ENCODE results near the gene SLC4A3. TPM values are rescaled to one million over a fixed set of nuclear protein-coding genes. Genes with fewer than 3 reads are reported as not detected.

The SLC4A3 gene
- total RNA-seq, 1 experiment from 2014 or later: 11.6 TPM

GRCh38 chr2:219622472-219622871 is 5.0 kb upstream of the SLC4A3 start:
- H3K9me3 ChIP-seq (ENCODE audit: low read length): no peaks in the 10 kb centered on the region
- no peak overlapping the region for H2AFZ ChIP-seq (ENCODE audit: low read length)
- DNase-seq: no peak
- H3K9me2 ChIP-seq (replicated peaks; ENCODE audit: low read length): no peaks in the 10 kb centered on the region
- H3K4me3 ChIP-seq (ENCODE audit: low read length): no peak overlapping the region
- H3K4me1 ChIP-seq (ENCODE audit: insufficient read depth, low read length): no peaks in the 10 kb centered on the region
- TF ChIP-seq, protein P1, sequence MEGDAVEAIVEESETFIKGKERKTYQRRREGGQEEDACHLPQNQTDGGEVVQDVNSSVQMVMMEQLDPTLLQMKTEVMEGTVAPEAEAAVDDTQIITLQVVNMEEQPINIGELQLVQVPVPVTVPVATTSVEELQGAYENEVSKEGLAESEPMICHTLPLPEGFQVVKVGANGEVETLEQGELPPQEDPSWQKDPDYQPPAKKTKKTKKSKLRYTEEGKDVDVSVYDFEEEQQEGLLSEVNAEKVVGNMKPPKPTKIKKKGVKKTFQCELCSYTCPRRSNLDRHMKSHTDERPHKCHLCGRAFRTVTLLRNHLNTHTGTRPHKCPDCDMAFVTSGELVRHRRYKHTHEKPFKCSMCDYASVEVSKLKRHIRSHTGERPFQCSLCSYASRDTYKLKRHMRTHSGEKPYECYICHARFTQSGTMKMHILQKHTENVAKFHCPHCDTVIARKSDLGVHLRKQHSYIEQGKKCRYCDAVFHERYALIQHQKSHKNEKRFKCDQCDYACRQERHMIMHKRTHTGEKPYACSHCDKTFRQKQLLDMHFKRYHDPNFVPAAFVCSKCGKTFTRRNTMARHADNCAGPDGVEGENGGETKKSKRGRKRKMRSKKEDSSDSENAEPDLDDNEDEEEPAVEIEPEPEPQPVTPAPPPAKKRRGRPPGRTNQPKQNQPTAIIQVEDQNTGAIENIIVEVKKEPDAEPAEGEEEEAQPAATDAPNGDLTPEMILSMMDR (conservative IDR thresholded peaks at IDR 0.05; ENCODE audit: low read depth, low read length): no peak
- TF ChIP-seq EZH2 (IDR thresholded peaks at IDR 0.05; ENCODE audit: low read length, unreplicated experiment): no peak
- no peak for TF ChIP-seq EZH2phosphoT487 (IDR thresholded peaks at IDR 0.05; ENCODE audit: borderline replicate concordance, low read length)
- no TSS peak for BruUV-seq (replicated peaks)
- CTCF ChIA-PET: no interaction called here
- no peak for ATAC-seq
- H3K27me3 ChIP-seq (ENCODE audit: low read length): no peaks in the 10 kb centered on the region
- no peaks in the 10 kb centered on the region for H3K79me2 ChIP-seq (ENCODE audit: low read length)
- intact Hi-C loops (cut with micrococcal nuclease): no loop called here
- H3K9ac ChIP-seq (ENCODE audit: low read length): no peak overlapping the region
- no peaks in the 10 kb centered on the region for H3F3A ChIP-seq (ENCODE audit: low read length, unreplicated experiment)
- H3K36me3 ChIP-seq (ENCODE audit: low read depth, low read length): no peaks in the 10 kb centered on the region
- POLR2A ChIA-PET (ENCODE audit: unreplicated experiment): no interaction called here
- no peaks in the 10 kb centered on the region for H4K20me1 ChIP-seq (ENCODE audit: low read length)
- H3K27ac ChIP-seq (ENCODE audit: low read length): no peak overlapping the region
- no peak overlapping the region for H3K4me2 ChIP-seq (ENCODE audit: low read length)

DNA sequence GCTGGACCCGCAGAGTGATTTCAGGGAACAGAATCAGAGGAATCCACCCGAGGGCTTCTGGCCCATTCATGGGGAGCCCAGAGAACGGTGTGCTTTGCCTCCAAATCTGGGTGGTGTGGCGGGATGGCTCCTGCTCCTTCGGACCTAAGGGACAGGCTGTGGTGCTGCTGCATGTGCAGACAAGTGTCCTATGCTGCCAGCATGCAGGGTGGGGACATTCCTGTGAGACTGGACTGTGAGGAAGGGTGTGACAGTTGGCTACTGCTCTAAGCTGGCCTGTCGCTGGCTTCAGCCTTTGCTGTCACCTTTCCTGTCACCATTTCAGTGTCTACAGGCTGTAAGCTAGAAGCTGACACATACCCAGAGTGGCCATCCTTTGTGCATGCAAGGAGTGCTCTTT is 2.9 kb upstream of the SLC4A3 start:
- H3K27ac ChIP-seq (ENCODE audit: low read length): no peak overlapping the region
- intact Hi-C loops (cut with micrococcal nuclease): no loop called here
- DNase-seq: no peak
- POLR2A ChIA-PET (ENCODE audit: unreplicated experiment): no interaction called here
- no peaks in the 10 kb centered on the region for H3K36me3 ChIP-seq (ENCODE audit: low read depth, low read length)
- no peaks in the 10 kb centered on the region for H3K9me2 ChIP-seq (replicated peaks; ENCODE audit: low read length)
- H3K79me2 ChIP-seq (ENCODE audit: low read length): peaks cover 7% of the 10 kb centered on the region
- peaks cover 5% of the 10 kb centered on the region; the same call in 1 of the 2 replicates for H3K4me1 ChIP-seq (ENCODE audit: insufficient read depth, low read length)
- no peak overlapping the region for H3K9ac ChIP-seq (ENCODE audit: low read length)
- CTCF ChIA-PET: no interaction called here
- no peaks in the 10 kb centered on the region for H3F3A ChIP-seq (ENCODE audit: low read length, unreplicated experiment)
- H2AFZ ChIP-seq (ENCODE audit: low read length): no peak overlapping the region
- no peaks in the 10 kb centered on the region for H3K9me3 ChIP-seq (ENCODE audit: low read length)
- H3K4me3 ChIP-seq (ENCODE audit: low read length): no peak overlapping the region
- no peak for ATAC-seq
- BruUV-seq (replicated peaks): no TSS peak
- H4K20me1 ChIP-seq (ENCODE audit: low read length): no peaks in the 10 kb centered on the region
- H3K27me3 ChIP-seq (ENCODE audit: low read length): no peaks in the 10 kb centered on the region
- TF ChIP-seq EZH2 (IDR thresholded peaks at IDR 0.05; ENCODE audit: low read length, unreplicated experiment) (no peak), EZH2phosphoT487 (IDR thresholded peaks at IDR 0.05; ENCODE audit: borderline replicate concordance, low read length) (no peak)
- TF ChIP-seq, protein P1 (conservative IDR thresholded peaks at IDR 0.05; ENCODE audit: low read depth, low read length): no peak
- no peak overlapping the region for H3K4me2 ChIP-seq (ENCODE audit: low read length)

DNA sequence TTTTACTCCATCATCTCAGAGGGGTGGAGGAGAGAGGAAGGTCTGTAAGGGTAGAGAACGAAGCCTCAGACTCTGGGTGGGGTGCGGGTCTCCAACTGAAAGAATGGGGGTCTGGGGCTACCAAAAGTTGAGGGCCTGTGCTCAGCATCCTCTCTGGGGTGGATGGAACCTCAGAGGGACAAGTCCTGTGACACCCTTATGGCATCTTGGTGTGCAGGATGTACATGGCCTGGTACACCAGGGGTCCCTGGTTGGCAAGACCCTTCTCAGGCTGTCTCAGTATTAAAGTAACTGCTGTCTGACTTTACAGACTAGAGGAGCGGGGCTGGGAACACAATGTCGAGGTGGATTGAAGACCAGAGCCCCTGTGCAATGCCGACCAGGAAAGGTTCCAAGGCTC is 2.3 kb upstream of the SLC4A3 start:
- Histone ChIP-seq H3K4me3 (ENCODE audit: low read length) (no peak overlapping the region), H3K27ac (ENCODE audit: low read length) (no peak overlapping the region), H3K9me3 (ENCODE audit: low read length) (no peaks in the 10 kb centered on the region), H3K4me2 (ENCODE audit: low read length) (no peak overlapping the region), H3K27me3 (ENCODE audit: low read length) (no peaks in the 10 kb centered on the region), H4K20me1 (ENCODE audit: low read length) (no peaks in the 10 kb centered on the region), H2AFZ (ENCODE audit: low read length) (no peak overlapping the region), H3K79me2 (ENCODE audit: low read length) (peaks cover 7% of the 10 kb centered on the region), H3K4me1 (ENCODE audit: insufficient read depth, low read length) (peaks cover 5% of the 10 kb centered on the region; the same call in 1 of the 2 replicates), H3F3A (ENCODE audit: low read length, unreplicated experiment) (no peaks in the 10 kb centered on the region), H3K9ac (ENCODE audit: low read length) (no peak overlapping the region), H3K9me2 (replicated peaks; ENCODE audit: low read length) (no peaks in the 10 kb centered on the region), H3K36me3 (ENCODE audit: low read depth, low read length) (no peaks in the 10 kb centered on the region)
- no peak for DNase-seq
- ATAC-seq: no peak
- intact Hi-C loops (cut with micrococcal nuclease): no loop called here
- BruUV-seq (replicated peaks): no TSS peak
- POLR2A ChIA-PET (ENCODE audit: unreplicated experiment): no interaction called here
- TF ChIP-seq EZH2phosphoT487 (IDR thresholded peaks at IDR 0.05; ENCODE audit: borderline replicate concordance, low read length): no peak
- TF ChIP-seq, protein P1 (conservative IDR thresholded peaks at IDR 0.05; ENCODE audit: low read depth, low read length): no peak
- TF ChIP-seq EZH2 (IDR thresholded peaks at IDR 0.05; ENCODE audit: low read length, unreplicated experiment): no peak
- CTCF ChIA-PET: no interaction called here
